K562 (cell line): ENCODE results near the gene KASH5.

Experiments
- TAF7 ChIP-seq: fragments of 450-650 bp; IDR thresholded peaks from 2 replicates; pipeline ENCODE4 v1.6.1; 2016; ENCODE audit warnings: missing genetic modification characterization, missing compliant biosample characterization
- ZNF384 ChIP-seq: IDR thresholded peaks from 2 replicates; pipeline ENCODE4 v1.6.1; 2012; ENCODE audit warnings: low read depth, low read length, improper control_type of control experiment

GRCh38 chr19:49436381-49437017, 48.5 kb downstream of the KASH5 start:
- TF ChIP-seq TAF7 (tag): no peak
- TF ChIP-seq ZNF384: no peak
